ENCODE data around the gene SDK1.

Gene SDK1

GRCh38 chr7:3825491-3825890 lies 524.4 kb downstream of the SDK1 start:
- DNase-seq = no peak

- DNase-seq = no peak
Measured at GRCh38 chr7:3832199-3832598, 531.1 kb downstream of the SDK1 start.

GRCh38 chr7:3835109-3835508 lies 534.1 kb downstream of the SDK1 start:
- DNase-seq = no peak

DNA sequence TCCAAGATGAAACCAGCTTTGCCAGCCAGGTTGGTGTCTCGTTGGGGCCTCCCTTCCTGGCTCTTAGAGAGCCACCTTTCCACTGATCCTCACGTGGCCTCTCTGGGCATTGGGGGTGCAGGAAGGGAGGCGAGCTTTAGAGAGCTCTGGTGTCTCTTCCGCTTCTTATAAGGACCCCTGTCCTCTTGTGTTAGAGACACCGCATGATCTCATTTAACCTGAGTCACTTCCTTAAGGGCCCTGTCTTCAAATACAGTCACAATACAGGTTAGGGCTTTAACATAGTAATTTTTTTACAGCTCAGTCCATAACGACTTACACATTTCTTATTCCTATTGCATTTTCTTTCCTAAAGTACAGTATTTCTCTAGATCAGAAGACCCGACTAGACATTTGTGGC lies 535.8 kb downstream of the SDK1 start:
- DNase-seq = no peak

DNA sequence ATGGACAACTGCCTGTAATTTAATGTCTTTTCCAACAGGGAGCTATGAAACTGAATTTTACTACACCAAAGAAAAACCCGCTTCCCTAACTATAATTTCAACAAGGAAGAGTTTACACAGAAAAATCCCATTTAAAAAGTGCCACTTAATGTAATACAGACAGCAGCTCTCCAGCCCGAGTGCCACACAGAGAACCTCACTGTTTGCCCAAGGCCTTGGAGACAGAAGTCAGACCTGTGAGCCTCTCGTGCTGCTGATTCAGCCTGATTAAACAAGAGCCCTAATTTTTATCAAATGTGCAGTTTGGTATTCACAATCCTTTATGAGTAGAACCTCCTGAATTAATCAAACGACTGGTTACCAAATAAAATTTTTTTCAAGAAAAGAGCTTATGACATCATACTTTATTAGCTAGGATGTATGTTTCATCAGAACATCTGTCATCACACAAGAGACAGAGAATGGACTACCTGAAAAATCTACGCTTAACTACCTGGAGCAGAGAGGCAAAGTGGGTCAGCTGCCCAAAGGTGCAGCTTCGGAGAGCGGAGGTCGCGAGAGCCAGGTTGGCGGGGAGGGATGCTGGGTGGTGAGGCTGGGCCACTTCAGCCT lies 543.6 kb downstream of the SDK1 start:
- DNase-seq = no peak

DNA sequence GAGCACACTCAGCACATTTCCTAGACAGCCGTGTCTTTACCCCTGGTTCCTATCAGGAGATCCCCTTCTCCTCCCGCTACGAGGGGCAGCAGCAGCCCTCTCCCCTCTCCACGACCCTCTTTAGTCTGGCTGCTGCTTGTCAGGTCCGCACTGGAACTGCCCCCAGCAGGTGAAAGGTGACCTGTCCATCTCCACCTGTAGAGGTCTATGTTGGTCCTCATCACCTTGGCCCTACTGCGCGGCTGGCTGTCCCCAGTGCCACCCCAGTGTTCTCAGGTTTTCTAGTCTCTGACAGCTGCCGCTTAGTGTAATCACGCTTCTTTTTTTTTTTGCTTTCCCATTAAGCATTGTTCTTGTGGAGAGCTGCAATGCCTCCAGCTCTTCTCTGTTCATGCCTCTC lies 545.7 kb downstream of the SDK1 start:
- no peak for DNase-seq

GRCh38 chr7:3847336-3847735 lies 546.3 kb downstream of the SDK1 start:
- DNase-seq = no peak

- no peak for DNase-seq
Measured at GRCh38 chr7:3859431-3859830, 558.4 kb downstream of the SDK1 start.

DNA sequence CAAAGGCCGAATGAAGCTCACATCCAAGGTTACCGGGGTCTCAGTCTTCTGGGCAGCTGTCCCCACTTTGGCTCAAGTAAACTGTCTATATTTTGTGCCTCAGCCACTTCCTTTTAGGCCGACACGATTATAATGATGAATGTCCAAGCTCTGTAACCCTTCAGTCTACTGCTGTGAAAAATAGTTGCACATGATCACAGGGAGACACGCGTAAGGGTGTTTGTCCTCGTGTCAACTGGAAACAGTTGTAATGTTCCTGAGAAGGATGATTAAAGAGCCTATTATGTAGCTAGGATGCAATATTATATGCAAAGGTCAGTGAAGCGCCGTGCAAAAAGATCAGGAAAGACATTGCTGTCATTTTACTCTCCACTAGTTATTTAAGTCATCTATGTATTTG lies 559.9 kb downstream of the SDK1 start:
- no peak for DNase-seq

DNA sequence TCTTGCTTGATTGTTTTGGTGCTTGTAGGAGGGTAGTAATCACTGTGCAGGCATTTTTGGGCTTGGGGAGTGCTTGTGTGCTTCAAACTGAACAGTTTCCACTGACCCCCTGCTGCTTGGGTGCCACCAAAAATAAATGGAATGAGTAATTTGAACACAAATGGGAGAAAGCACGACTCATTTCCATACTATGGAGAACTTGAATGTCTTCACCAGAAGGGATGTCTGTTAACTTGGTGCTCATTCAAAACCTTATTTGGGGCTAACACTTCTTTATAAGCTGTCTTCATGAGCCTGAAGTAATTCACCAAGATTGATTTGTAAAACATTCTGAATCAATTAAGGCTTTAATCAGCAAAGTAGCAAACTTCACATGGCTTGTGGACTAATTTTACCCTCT lies 560.3 kb downstream of the SDK1 start:
- no peak for DNase-seq

- no peak for DNase-seq
Measured at GRCh38 chr7:3861941-3862340, 560.9 kb downstream of the SDK1 start.

DNA sequence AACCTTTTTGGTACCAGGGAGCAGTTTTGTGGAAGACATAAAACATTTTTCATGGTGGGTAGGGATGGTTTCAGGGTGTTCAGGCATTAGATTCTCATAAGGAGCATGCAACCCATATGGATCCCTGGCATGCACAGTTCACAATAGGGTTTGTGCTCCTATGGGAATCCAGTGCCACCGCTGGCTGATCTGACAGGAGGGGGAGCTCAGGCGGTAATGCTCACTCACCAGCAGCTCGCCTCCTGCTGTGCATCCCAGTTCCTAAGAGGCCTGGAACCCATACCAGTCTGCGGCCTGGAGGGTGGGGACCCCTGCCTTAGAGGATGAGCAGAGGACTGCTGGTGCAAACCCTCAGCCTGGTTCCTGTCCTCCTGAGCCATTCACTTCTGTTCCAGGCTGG lies 561.7 kb downstream of the SDK1 start:
- no peak for DNase-seq

DNA sequence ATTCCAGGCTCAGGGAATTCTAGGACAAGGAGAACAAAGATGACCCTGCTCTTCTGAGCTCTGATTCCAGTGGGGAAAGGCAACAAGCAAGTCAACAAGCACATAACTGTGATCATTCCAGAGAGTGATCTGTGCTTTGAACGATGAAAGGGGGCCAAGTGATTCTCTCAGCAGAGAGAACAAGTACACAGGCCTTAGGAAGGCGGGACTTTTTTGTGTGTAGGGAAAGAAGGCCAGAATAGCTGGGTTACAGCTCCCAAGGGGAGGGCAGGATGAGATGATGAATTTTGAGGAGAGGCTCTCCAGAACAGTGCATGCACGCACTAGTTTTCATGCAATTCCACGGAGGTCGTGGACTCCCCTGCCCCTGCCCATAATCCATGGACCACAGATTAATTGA lies 565.2 kb downstream of the SDK1 start:
- no peak for DNase-seq

DNA sequence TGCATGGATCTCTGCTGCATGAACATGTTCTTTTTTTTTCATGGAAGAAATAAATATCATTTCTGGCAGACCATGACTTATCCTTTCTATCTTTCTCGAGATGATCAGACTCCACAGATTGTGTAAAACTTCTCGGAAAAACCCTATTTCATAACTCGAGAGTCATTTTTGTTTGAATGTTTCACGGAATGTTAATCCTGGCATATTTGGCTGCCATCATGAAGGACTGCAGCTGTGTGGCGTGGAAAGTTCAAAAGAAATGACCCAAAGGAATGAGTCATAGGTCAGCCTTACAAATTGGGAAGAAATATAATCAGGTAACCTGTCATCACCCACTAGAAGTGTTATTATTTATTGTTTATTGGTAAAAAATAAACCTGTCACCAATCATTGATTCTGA lies 566.8 kb downstream of the SDK1 start:
- DNase-seq = no peak

DNA sequence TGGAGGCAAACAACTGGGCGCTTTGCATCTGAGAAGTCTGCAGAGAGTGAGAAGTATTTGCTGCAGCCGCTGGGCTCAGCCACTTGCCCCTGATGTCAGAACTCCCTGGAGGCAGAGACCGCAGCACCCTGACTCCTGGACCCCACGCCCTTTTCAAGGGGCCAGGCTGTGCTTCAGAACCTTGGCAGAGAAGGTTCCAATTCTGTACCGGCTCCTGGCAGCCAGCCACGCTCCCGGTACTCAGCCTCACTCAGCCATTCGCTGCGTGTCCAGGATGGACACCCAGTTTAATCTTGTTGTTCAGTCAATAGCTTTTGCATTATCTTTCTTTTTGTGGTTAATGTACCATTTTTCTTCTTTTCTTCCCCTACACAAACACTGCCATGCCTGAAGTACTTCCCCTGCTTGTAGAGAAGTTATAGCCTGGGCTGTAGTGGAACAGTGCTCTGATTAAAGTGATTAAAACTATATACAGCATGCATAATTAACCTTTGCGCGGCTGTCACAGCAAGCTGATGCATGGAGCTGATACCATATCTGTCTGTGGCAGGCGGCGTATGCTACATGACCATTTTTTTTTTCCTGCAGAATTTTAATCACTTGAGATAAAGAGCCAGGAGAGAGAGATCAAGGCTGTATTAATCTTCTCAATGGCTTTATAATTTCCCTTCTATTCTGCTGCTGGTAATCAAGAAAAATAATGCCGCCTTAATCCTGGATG lies 578.5 kb downstream of the SDK1 start:
- no peak for DNase-seq

GRCh38 chr7:3880228-3880987 lies 579.4 kb downstream of the SDK1 start:
- DNase-seq = no peak

GRCh38 chr7:3882782-3883181 lies 581.7 kb downstream of the SDK1 start:
- no peak for DNase-seq

DNA sequence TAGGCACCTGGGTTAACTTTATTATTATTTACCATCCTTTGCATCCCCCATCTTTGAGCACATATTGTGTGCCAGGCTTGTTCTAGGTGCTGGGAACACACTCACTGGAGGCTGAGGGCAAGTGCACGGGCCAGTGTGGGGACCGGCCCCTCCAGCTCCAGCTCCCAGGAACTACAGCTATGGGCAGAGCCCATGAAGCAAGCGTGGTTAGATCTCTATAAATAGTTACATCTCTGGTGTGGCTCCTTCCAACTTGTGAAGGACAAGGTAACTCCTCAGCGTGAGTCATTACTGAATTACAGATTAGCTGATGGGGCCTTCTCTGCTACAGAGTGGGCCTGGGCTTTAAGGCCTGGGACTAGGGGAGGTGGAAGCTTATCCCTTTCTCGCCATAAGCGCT lies 583.5 kb downstream of the SDK1 start:
- DNase-seq = no peak

DNA sequence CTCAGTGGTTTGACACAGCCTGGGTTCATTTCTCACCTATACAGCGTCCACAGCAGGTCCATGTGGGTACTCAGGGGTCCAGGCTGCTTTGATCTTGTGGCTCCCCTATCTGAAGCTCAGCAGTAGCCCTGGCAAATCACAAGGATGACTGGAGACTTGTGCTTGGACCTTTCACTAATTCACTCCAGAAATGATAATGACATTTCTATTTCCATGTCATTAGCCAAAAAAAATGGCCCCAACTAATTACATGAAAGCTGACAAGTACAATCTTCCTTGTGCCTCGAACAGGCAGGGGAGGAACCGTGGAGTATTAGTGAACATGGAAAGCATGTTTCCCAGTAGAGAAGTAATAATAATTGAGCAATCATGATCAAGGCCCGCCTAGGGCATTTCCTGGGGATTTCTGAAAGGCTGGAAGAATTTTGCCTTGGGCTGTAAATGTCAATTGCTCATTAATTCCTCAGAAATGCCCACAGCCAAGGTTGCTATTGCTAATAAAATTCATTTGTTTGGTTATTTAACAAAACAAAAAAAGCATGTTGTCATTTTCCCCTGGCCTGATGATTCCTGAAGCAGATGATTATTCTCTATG lies 586.1 kb downstream of the SDK1 start:
- DNase-seq = no peak

DNA sequence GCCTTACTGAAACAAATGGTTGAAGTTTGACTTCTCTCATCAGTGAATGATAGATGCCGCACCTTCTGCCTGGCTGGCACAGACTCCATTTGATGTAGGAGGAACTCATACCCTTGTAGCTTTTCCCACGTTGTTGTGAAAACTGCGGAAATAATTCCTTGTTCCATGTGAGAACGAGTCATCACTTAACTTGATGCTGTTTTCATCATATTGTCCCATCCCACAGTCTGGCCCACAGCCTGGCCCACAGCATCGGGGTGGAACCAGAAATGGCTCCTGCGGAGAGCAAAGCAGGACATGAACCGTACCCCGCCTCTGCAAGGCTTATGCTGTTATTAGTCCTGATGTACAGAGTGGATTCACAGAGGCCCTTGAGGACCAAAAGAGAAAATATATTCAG lies 587.0 kb downstream of the SDK1 start:
- DNase-seq = no peak

GRCh38 chr7:3892157-3892556 lies 591.1 kb downstream of the SDK1 start:
- no peak for DNase-seq

DNA sequence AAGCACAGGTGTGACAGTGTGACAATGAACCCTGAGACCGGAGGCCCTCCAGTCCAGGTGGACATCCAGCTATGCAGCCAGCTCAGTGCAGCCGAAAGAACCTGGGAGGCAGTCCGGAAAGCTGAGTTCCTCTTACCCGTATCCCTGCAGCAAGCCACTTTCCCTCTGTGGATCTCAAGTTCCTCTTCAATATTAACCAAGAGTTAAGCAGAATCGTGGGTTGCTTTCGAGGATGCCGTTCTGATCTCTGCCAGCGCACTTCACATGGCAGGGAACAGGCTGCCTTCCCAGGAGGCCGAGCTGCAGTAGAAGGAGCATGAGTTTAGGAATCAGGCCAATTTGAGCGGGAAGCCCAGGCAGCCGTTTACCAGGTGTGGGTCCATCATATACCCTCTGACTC lies 591.6 kb downstream of the SDK1 start:
- DNase-seq = no peak

DNA sequence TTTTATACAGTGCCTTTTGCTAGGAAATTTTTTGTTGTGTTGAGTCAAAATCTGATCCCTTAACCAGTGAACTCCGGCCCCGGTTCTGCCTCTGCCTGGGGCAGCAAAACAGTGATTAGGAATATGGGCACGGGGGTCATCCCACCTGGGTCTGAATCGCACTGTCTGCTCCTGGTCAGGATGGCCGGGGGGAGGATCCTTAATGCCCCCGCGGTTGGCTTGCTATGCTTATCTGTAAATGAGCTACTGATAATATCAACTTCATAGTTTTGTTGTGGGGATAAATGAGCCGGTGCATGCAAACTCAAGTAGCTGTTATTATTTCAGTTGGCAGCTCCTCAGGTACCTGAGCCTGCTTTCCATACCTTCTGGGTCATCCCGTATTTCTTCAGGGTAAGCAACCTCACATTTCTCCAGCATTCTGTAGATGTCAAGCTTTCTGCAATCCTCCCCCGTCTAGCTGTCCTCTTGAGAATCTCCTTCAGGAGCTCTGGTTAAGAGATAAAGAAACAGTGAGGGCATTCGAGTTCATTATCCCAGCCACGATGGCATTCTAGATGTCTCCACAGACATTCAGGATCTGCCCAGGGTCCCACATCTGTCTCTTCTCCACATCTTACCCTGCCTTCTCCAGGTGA lies 592.2 kb downstream of the SDK1 start:
- no peak for DNase-seq

DNA sequence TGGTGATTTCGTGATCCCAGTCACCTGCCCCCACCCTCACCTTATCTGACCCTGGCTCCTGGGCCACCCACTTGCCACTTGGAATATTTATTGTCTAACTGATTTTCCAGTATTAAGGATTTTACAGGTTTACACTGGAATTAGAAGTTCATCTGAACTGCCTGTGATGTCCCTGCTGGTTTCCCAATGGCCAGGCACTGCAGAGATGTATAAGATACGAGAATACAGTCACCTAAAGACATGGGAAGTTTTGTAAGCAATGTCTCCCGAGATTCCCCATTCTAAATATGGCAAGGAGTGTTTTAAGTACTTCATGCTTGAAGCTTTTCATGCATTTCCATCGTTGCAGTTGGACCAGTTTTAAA lies 592.7 kb downstream of the SDK1 start:
- DNase-seq = no peak

Data from activated CD4-positive, alpha-beta T cell treated with anti-CD3 and anti-CD28 coated beads, Interleukin-2, amount 50 U/mL, for 1 hour (primary cell).